Measurements from ENCODE around the gene TMEM176A. TPM values are rescaled to one million over a fixed set of nuclear protein-coding genes. Genes with fewer than 3 reads are reported as not detected.

TMEM176A gene
- total and polyA plus RNA-seq, 9 donors = 71.8 to 166 (median 127) TPM

DNA sequence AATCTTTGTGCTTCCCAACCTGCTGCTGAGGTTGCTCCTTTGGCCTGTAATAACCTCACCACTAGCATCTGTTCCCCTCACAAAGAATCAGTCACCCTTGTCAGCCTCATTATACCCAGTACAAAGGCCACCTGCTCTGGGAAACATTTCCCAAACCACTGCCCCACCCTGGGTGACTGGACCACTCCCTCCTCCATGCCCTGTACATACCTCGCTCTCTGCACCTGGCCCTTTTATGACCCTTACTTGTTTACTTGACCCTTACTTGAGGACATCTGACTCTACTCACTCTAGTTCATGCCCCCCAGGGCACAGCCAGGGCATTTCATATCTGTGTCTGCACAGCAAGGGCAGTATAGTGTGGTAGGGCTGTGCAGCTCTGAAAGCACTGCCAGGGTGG is 30.4 kb downstream of the TMEM176A start:
- no peaks in the 10 kb centered on the region for H3K36me3 ChIP-seq
- WGBS, 3 donors = 0 to 90% (median 85%) methylated on average over 1 of the region's 1 CpG

DNA sequence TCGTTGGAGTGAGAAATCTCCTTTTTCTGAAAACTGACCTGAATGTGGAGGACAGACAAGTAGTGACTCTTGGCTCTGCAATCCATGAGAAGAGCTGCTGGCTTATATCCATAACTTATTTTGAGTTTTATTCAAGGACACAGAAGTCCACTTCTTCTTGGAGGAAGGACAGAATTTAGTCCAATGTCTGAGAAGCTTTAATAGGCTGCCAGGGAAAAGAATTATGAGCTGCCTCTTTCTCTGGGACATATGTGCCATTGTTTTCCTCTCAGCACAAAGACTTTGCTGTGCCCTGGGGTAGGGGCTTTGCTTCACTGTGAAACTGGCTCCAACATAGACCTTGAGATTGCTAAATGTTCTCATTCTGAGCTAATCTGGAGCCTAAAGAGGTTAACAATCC is 31.3 kb downstream of the TMEM176A start:
- intact Hi-C loops (cut with DNase I) = no loop called here
- no peak for DNase-seq
- TF ChIP-seq POLR2A (IDR thresholded peaks at IDR 0.05) (no peak), EP300 (IDR thresholded peaks at IDR 0.05) (no peak)
- TF ChIP-seq, protein P1, sequence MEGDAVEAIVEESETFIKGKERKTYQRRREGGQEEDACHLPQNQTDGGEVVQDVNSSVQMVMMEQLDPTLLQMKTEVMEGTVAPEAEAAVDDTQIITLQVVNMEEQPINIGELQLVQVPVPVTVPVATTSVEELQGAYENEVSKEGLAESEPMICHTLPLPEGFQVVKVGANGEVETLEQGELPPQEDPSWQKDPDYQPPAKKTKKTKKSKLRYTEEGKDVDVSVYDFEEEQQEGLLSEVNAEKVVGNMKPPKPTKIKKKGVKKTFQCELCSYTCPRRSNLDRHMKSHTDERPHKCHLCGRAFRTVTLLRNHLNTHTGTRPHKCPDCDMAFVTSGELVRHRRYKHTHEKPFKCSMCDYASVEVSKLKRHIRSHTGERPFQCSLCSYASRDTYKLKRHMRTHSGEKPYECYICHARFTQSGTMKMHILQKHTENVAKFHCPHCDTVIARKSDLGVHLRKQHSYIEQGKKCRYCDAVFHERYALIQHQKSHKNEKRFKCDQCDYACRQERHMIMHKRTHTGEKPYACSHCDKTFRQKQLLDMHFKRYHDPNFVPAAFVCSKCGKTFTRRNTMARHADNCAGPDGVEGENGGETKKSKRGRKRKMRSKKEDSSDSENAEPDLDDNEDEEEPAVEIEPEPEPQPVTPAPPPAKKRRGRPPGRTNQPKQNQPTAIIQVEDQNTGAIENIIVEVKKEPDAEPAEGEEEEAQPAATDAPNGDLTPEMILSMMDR (IDR thresholded peaks at IDR 0.05) = no peak
- peak overlapping the region in 1 of 2 donors; percentile 22 for H3K27ac ChIP-seq
- peaks cover 6% of the 10 kb centered on the region for H3K4me1 ChIP-seq (ENCODE audit: insufficient read depth)
- no peak overlapping the region for H3K4me3 ChIP-seq
- no peaks in the 10 kb centered on the region for H3K9me3 ChIP-seq
- H3K36me3 ChIP-seq = no peaks in the 10 kb centered on the region
- 0 to 11% (median 3%) methylated on average over 1 of the region's 1 CpG for WGBS, 3 donors
- no peaks in the 10 kb centered on the region for H3K27me3 ChIP-seq

More for the DNA sequence above, 30.4 kb downstream of the TMEM176A start:
- H3K27me3 ChIP-seq = no peaks in the 10 kb centered on the region
- intact Hi-C loops (cut with DNase I) = no loop called here
- DNase-seq = no peak
- H3K9me3 ChIP-seq = no peaks in the 10 kb centered on the region
- TF ChIP-seq POLR2A (IDR thresholded peaks at IDR 0.05) (no peak), EP300 (IDR thresholded peaks at IDR 0.05) (no peak)
- TF ChIP-seq, protein P1 (IDR thresholded peaks at IDR 0.05) = no peak
- peaks cover 6% of the 10 kb centered on the region for H3K4me1 ChIP-seq (ENCODE audit: insufficient read depth)
- no peak overlapping the region for H3K27ac ChIP-seq
- no peak overlapping the region for H3K4me3 ChIP-seq

DNA sequence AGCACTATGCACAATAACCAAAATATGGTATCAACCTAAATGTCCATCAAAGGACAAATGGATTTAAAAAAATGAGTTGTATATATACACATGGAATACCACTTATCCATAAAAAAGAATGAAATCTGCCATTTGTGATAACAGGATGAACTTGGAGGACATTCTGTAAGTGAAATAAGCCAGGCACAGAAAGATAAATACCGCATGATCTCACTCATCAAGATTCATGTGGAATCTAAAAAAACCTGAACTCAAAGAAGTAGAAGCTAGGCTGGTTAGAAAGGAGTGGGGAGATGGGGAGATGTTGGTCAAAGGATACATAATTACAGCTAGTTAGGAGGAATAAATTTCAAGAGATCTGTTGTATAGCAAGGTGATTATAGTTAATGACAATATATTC is 34.5 kb downstream of the TMEM176A start:
- WGBS, 3 donors = 79 to 88% (median 83%) methylated on average over 1 of the region's 1 CpG
- no peaks in the 10 kb centered on the region for H3K36me3 ChIP-seq
- no peak overlapping the region for H3K4me3 ChIP-seq
- DNase-seq = no peak
- H3K4me1 ChIP-seq (ENCODE audit: insufficient read depth) = peaks cover 6% of the 10 kb centered on the region
- no peaks in the 10 kb centered on the region for H3K9me3 ChIP-seq
- TF ChIP-seq EP300 (IDR thresholded peaks at IDR 0.05) (no peak), POLR2A (IDR thresholded peaks at IDR 0.05) (no peak)
- TF ChIP-seq, protein P1 (IDR thresholded peaks at IDR 0.05) = no peak
- intact Hi-C loops (cut with DNase I) = no loop called here
- H3K27me3 ChIP-seq = no peaks in the 10 kb centered on the region
- no peak overlapping the region for H3K27ac ChIP-seq

DNA sequence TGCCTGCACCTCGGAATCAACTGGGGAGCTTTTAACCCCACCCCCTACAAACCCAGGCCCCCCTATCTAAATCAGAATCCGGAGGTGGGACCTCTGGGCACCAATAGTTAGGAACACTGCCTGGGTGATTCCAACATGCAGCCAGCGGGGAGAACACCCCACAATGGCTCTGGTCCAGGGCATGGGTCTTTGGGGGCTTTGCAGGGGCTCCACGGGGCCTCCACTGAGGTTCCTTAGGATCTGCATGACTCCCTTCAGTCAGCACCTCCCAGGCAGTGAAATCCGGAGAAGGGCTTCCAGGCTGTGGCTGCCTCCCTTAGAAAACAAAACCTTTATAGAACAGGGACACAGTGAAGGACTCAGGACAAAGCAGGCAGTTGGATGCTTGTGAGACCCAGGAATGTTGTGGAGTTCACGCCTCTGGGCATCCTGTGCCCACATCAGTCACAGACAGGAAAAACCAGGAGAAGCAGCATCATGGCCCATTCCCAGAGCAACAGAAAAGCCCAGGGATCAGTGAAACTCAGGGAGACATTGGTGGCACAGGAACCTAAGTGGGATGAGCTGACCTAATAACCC is 35.2 kb downstream of the TMEM176A start:
- intact Hi-C loops (cut with DNase I) = no loop called here
- DNase-seq = peak in 1 of 5 donors; percentile 1
- TF ChIP-seq EP300 (IDR thresholded peaks at IDR 0.05) = no peak
- TF ChIP-seq, protein P1 (IDR thresholded peaks at IDR 0.05) = no peak
- TF ChIP-seq POLR2A (IDR thresholded peaks at IDR 0.05) = no peak

More for the DNA sequence above, 35.2 kb downstream of the TMEM176A start:
- 78 to 89% (median 87%) methylated on average over 5 to 6 of the region's 6 CpGs for WGBS, 3 donors
- H3K27ac ChIP-seq = no peak overlapping the region
- H3K27me3 ChIP-seq = no peaks in the 10 kb centered on the region
- H3K9me3 ChIP-seq = no peaks in the 10 kb centered on the region
- H3K4me3 ChIP-seq = no peak overlapping the region
- no peaks in the 10 kb centered on the region for H3K36me3 ChIP-seq
- H3K4me1 ChIP-seq (ENCODE audit: insufficient read depth) = peaks cover 6% of the 10 kb centered on the region
